Aorta (tissue), 5 donors: ENCODE data around the gene ITGAX. TPM values are rescaled to one million over a fixed set of nuclear protein-coding genes. Genes with fewer than 3 reads are reported as not detected.

Source experiments
- ATAC-seq: fragments of 200-7000 bp; cut with Tn5 transposase; one replicate; pipeline ENCODE4 v1.9.1; 2022; ENCODE audit warnings: moderate library complexity; ENCODE audit not compliant: low FRiP score
- DNase-seq, 2 donors: peaks; one replicate each; pipeline ENCODE4 v3.0.0-alpha.2; 2020
- H3K27ac ChIP-seq, 2 donors: one replicate each; pipeline ENCODE4 v1.5.1; 2013; ENCODE audit warnings: low read length in 2 of 2, mild to moderate bottlenecking in 2 of 2, moderate library complexity in 2 of 2, control low read depth in 1 of 2, inconsistent platforms in 1 of 2, low read depth in 1 of 2
- H3K27me3 ChIP-seq, 2 donors: one replicate each; pipeline ENCODE4 v1.6.1; 2013; ENCODE audit warnings: control low read depth in 1 of 2, low read length in 1 of 2, mild to moderate bottlenecking in 1 of 2, moderate library complexity in 1 of 2; ENCODE audit not compliant: insufficient read depth in 2 of 2, control insufficient read depth in 1 of 2
- H3K36me3 ChIP-seq, 2 donors: one replicate each; pipeline ENCODE4 v1.6.1; 2013; ENCODE audit warnings: control low read depth in 1 of 2, low read length in 1 of 2, mild to moderate bottlenecking in 1 of 2; ENCODE audit not compliant: insufficient read depth in 2 of 2, control insufficient read depth in 1 of 2
- H3K4me1 ChIP-seq, 2 donors: one replicate each; pipeline ENCODE4 v1.6.1; 2013; ENCODE audit warnings: low read length in 2 of 2, control low read depth in 1 of 2, mild to moderate bottlenecking in 1 of 2, moderate library complexity in 1 of 2; ENCODE audit not compliant: insufficient read depth in 2 of 2, control insufficient read depth in 1 of 2
- H3K4me3 ChIP-seq, 2 donors: one replicate each; pipeline ENCODE4 v1.5.1; 2013; ENCODE audit warnings: low read length in 2 of 2, control low read depth in 1 of 2, mild to moderate bottlenecking in 1 of 2
- H3K9me3 ChIP-seq: one replicate; pipeline ENCODE4 v1.6.1; 2013; ENCODE audit warnings: mild to moderate bottlenecking, low read length; ENCODE audit not compliant: control insufficient read depth
- WGBS, 2 donors: extraction: QIAGEN DNeasy Blood & Tissue Kit; methylation state at CpG; one replicate each; pipeline ENCODE4 v1.1.7; 2013; 5-methylcytosine and 5-hydroxymethylcytosine counted together
- intact Hi-C, 2 donors: fragments of 100-400 bp; cut with DNase I; formaldehyde crosslinking; loops; one replicate each; pipeline versions ENCODE4 v1.14.2 to v1.15.0; 2022
- polyA plus RNA-seq, 2 donors: library from polyadenylated mRNA; stranded (reverse); fragments of 200-250 nt; gene quantifications; one replicate each; pipeline ENCODE4 v1.2.3, GENCODE V29; 2013
- total RNA-seq, 2 donors: library from RNA; stranded (reverse); fragmentation: NEBNext Ultra II Directional; extraction: Animal tissue kit (Norgen Biotek cat#: 25700); gene quantifications; one replicate each; pipeline ENCODE4 v1.2.1, GENCODE V29; 2021
- donor health status: healthy with polysubstance abuse.
- donor health status: Bipolar disorder and iron deficiency.
- donor health status: DM: no; HTN: no; CAD: no.
- donor health status: DM: no; HTN: no; CAD: no.
- donor health status: DM: yes; HTN: yes; CAD: no.

The ITGAX gene
- total and polyA plus RNA-seq, 4 donors: 0.79 to 27.0 (median 15.1) TPM

DNA sequence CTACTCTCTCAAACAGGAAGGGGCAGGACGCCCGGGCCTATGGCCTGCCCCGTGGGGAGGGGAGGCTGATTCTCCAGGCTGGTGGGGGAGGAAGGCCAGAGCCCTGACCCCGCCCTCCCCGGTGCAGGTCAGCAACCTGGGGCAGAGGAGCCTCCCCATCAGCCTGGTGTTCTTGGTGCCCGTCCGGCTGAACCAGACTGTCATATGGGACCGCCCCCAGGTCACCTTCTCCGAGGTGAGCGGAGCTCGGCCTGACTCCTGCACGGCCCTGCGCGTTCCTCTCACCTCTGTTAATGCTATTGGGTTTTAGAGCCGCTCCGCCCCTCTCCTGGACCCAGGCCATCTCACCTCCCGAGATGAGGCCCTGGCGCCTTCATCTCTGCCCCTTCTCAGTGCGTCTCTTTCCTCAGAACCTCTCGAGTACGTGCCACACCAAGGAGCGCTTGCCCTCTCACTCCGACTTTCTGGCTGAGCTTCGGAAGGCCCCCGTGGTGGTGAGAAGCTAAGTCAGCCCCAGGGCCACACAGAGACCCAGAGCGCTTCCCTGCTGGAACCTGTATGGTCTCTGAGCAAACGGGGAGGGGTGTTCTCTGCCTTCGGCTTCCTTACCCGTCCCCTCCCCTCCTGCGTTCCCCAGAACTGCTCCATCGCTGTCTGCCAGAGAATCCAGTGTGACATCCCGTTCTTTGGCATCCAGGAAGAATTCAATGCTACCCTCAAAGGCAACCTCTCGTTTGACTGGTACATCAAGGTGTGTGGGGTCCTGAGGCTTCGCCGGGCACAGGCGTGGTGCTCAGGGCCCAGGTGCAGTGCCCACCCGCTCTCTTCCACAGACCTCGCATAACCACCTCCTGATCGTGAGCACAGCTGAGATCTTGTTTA lies 25.1 kb upstream of the ITGAX start:
- intact Hi-C loops: no loop called here
- H3K4me3 ChIP-seq: no peak overlapping the region
- WGBS, 2 donors: 22 to 36% methylated on average over 33 to 39 of the region's 39 CpGs
- DNase-seq: no peak
- H3K9me3 ChIP-seq: no peaks in the 10 kb centered on the region
- no peak for ATAC-seq
- H3K4me1 ChIP-seq: no peaks in the 10 kb centered on the region
- no peaks in the 10 kb centered on the region for H3K27me3 ChIP-seq
- no peak overlapping the region for H3K27ac ChIP-seq
- no peaks in the 10 kb centered on the region for H3K36me3 ChIP-seq

DNA sequence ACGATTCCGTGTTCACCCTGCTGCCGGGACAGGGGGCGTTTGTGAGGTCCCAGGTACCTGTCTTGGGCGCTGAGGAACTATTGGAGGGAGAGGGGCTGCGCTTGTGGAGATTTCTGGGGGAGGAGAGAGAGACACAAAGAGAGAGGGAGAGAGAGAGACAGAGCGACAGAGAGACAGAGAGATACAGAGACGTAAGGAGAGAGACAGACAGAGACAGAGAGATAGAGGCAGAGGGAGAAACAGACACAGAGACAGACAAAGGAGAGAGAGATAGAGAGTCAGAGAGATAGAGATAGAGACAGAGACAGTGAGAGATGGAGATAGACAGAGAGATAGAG lies 24.5 kb upstream of the ITGAX start:
- H3K4me3 ChIP-seq: no peak overlapping the region
- H3K9me3 ChIP-seq: no peaks in the 10 kb centered on the region
- no peaks in the 10 kb centered on the region for H3K36me3 ChIP-seq
- no peak overlapping the region for H3K27ac ChIP-seq
- no peak for DNase-seq
- H3K27me3 ChIP-seq: no peaks in the 10 kb centered on the region
- intact Hi-C loops: no loop called here
- no peaks in the 10 kb centered on the region for H3K4me1 ChIP-seq
- WGBS, 2 donors: 16 to 32% methylated on average over 8 of the region's 8 CpGs
- no peak for ATAC-seq

DNA sequence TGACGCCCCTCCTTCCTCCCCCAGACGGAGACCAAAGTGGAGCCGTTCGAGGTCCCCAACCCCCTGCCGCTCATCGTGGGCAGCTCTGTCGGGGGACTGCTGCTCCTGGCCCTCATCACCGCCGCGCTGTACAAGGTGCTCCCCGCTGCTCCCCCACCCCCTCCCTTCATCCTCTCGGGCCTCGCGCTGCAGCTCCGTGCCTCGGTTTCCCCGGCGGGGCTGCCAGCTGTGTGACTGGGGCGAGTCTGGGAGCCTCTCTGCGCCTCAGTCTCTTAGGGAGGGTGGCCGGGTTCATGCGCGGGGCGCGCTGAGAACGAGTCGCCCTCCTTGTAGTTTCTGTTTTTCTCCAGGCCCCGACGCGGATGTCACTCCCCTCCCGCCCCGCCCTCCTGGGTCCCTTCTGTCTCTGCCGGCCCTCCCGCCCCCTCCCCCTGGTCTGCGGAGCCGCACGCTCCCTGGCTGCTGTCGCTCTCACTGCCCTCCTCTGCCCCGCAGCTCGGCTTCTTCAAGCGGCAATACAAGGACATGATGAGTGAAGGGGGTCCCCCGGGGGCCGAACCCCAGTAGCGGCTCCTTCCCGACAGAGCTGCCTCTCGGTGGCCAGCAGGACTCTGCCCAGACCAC lies 23.7 kb upstream of the ITGAX start:
- intact Hi-C loops: no loop called here
- DNase-seq (no peak), ATAC-seq (no peak)
- WGBS, 2 donors: 4% methylated on average over 35 to 46 of the region's 46 CpGs
- Histone ChIP-seq H3K4me1 (no peaks in the 10 kb centered on the region), H3K36me3 (no peaks in the 10 kb centered on the region), H3K9me3 (peaks cover 2% of the 10 kb centered on the region), H3K27ac (no peak overlapping the region), H3K27me3 (no peaks in the 10 kb centered on the region), H3K4me3 (no peak overlapping the region)

DNA sequence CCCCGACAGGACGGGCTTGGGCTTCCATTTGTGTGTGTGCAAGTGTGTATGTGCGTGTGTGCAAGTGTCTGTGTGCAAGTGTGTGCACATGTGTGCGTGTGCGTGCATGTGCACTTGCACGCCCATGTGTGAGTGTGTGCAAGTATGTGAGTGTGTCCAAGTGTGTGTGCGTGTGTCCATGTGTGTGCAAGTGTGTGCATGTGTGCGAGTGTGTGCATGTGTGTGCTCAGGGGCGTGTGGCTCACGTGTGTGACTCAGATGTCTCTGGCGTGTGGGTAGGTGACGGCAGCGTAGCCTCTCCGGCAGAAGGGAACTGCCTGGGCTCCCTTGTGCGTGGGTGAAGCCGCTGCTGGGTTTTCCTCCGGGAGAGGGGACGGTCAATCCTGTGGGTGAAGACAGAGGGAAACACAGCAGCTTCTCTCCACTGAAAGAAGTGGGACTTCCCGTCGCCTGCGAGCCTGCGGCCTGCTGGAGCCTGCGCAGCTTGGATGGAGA lies 23.1 kb upstream of the ITGAX start:
- DNase-seq: no peak
- no peak for ATAC-seq

DNA sequence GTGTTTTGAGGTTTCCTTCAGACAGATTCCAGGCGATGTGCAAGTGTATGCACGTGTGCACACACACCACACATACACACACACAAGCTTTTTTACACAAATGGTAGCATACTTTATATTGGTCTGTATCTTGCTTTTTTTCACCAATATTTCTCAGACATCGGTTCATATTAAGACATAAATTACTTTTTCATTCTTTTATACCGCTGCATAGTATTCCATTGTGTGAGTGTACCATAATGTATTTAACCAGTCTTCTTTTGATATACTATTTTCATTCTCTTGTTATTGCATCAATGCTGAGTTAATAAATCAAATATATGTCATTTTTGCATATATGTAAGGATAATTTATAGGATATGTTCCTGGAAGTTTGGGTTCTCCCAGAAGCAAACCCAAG lies 22.4 kb upstream of the ITGAX start:
- no peak overlapping the region for H3K4me3 ChIP-seq
- no peaks in the 10 kb centered on the region for H3K27me3 ChIP-seq
- H3K27ac ChIP-seq: no peak overlapping the region
- no peaks in the 10 kb centered on the region for H3K4me1 ChIP-seq
- ATAC-seq (no peak), DNase-seq (no peak)
- WGBS, 2 donors: 96% methylated on average over 4 of the region's 4 CpGs
- peaks cover 2% of the 10 kb centered on the region for H3K9me3 ChIP-seq
- intact Hi-C loops: no loop called here
- no peaks in the 10 kb centered on the region for H3K36me3 ChIP-seq

More for the DNA sequence above, 23.1 kb upstream of the ITGAX start:
- Histone ChIP-seq H3K36me3 (no peaks in the 10 kb centered on the region), H3K4me3 (no peak overlapping the region), H3K9me3 (peaks cover 2% of the 10 kb centered on the region), H3K4me1 (no peaks in the 10 kb centered on the region), H3K27ac (no peak overlapping the region), H3K27me3 (no peaks in the 10 kb centered on the region)
- intact Hi-C loops: no loop called here
- 80 to 81% methylated on average over 22 to 23 of the region's 23 CpGs for WGBS, 2 donors

DNA sequence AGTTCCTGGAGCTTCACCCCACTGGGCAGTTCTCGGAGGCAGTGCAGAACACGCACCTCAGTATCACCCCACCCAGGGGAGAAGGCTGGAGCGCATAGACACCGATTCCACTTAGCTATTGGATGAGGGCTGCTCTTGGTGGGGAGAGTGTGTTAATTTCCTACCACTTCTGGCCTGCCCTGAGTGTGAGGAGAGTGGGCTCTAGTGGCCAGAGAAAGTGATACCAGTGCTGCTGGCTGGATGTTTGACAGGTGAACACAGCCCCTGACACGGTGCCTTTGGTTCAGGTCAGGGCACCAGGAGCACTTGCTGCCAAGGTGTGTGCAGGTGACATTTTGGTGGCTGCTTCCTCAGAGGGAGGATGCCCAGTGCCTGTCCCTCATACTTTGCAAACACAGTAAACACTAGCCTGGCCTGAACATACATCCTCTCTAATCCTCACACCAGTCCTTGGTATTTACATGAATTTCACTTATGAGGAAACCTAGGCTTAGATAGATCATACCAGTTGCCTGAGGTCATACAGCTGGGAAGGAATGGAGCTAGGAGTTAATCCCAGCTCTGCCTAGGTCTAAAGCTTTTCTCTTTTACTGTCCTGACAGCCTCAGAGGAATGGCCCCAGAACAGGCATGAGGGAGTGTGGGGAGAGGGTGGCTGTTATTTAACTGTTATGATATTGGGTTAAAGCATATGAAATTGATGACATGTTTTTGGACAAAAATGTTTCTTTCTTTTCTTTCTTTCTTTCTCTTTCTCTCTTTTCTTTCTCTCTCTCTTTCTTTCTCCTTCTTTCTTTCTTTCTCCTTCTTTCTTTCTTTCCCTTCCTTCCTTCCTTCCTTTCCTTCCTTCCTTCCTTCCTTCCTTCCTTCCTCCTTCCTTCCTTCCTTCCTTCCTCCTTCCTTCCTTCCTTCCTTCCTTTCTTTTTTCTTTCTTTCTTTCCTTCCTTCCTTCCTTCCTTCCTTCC lies 21.0 kb upstream of the ITGAX start:
- intact Hi-C loops: no loop called here
- no peak for DNase-seq
- no peak for ATAC-seq
- 17 to 19% methylated on average over 5 of the region's 5 CpGs for WGBS, 2 donors
- no peak overlapping the region for H3K27ac ChIP-seq
- no peak overlapping the region for H3K4me3 ChIP-seq
- H3K27me3 ChIP-seq: no peaks in the 10 kb centered on the region
- peaks cover 2% of the 10 kb centered on the region for H3K9me3 ChIP-seq
- no peaks in the 10 kb centered on the region for H3K4me1 ChIP-seq
- no peaks in the 10 kb centered on the region for H3K36me3 ChIP-seq

DNA sequence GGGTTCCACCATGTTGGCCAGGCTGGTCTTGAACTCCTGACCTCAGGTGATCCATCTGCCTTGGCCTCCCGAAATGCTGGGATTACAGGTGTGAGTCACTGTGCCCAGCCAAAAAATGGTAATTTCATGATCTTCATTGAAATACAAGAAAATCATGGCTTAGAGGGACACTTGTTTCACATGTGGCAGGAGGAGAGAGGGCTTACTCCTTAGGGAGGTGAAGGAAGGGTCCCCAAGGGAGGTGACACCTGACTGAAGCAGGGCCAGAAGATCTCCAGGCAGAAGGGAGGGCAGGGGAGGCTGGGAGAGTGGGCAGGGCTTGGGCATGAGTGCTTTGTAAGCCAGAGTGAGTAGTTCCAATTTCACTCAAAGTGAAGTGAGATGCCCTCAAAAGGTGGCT lies 20.0 kb upstream of the ITGAX start:
- ATAC-seq (no peak), DNase-seq (no peak)
- H3K9me3 ChIP-seq: peaks cover 2% of the 10 kb centered on the region
- intact Hi-C loops: no loop called here
- no peak overlapping the region for H3K27ac ChIP-seq
- WGBS, 2 donors: 59 to 67% methylated on average over 1 of the region's 1 CpG
- no peaks in the 10 kb centered on the region for H3K27me3 ChIP-seq
- no peaks in the 10 kb centered on the region for H3K4me1 ChIP-seq
- H3K36me3 ChIP-seq: no peaks in the 10 kb centered on the region
- no peak overlapping the region for H3K4me3 ChIP-seq

DNA sequence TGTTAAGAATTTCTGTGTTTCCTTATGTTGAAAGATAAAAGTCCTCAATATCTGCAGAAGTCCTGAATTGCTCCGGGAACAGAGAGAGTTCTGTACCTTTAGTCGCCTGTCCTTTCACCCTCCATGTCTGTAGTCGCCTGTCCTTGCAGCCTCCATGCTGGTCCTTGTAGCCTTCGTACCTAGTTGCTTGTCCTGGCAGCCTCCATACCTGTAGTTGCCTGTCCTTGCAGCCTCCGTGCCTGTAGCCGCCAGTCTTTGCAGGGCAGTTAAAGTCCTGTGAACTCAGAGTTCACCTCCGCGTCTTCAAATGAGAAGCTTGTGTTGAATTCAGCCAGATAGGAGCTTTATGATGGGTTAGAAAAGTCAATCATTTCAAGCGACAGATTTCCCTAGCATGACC lies 19.5 kb upstream of the ITGAX start:
- intact Hi-C loops: no loop called here
- 79 to 83% methylated on average over 9 of the region's 9 CpGs for WGBS, 2 donors
- Histone ChIP-seq H3K36me3 (no peaks in the 10 kb centered on the region), H3K27ac (no peak overlapping the region), H3K4me3 (no peak overlapping the region), H3K9me3 (peaks cover 2% of the 10 kb centered on the region), H3K27me3 (no peaks in the 10 kb centered on the region), H3K4me1 (no peaks in the 10 kb centered on the region)
- DNase-seq (no peak), ATAC-seq (no peak)
